ENCODE measurements around the gene DNAJC7. TPM values are rescaled to one million over a fixed set of nuclear protein-coding genes. Genes with fewer than 3 reads are reported as not detected.
A peak's percentile ranks its signal among the peaks of the same experiment; 100 is the strongest.

Gene DNAJC7
- total RNA-seq, 2 experiments from 2014 or later, result 86.7 to 90.3 TPM

DNA sequence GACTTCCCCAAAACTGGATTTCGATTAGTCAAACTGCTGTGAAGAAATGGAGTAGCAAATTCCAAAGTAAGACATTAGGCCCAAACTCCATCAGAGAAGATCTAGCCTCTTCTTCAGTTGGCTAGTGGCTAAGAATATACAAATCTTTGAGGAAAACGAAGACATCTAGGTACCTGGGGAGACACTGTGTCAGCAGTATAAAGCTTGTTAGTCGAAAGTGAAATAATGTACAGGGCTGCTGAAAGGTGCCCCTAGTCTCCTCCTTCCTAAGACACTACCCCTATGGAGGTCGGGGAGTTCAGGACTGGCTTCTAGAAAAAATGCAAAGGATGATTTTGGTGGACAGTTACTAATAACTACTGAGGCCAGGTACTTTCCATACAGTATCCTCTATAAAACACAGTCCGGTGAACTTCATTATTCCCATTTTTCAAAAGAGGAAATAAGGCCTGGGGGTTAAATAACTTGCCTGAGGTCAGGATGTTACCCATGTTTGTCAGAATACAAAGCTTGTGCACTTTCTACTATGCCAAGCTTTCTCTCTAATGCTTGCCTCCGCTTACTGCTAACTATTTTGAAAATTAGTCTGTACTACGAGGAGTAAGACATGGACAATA, 15.0 kb downstream of the DNAJC7 start:
- Mint-ChIP-seq H3K27me3 (no peaks in the 10 kb centered on the region), H3K36me3 (ENCODE audit: low read depth) (peaks cover 19% of the 10 kb centered on the region), H3K4me1 (ENCODE audit: low read depth) (peaks cover 29% of the 10 kb centered on the region), H3K27ac (peak overlapping the region; percentile 21), H3K4me3 (no peak overlapping the region), H3K9me3 (no peaks in the 10 kb centered on the region)
- POLR2A ChIA-PET, result interaction anchor here (0.8 to 2.4 kb wide), 5 partner anchors 9 to 35 kb away, joined by 3 to 8 read pairs (median 3); partner anchors contain the start of gene NKIRAS2
- TF ChIP-seq, protein P1, sequence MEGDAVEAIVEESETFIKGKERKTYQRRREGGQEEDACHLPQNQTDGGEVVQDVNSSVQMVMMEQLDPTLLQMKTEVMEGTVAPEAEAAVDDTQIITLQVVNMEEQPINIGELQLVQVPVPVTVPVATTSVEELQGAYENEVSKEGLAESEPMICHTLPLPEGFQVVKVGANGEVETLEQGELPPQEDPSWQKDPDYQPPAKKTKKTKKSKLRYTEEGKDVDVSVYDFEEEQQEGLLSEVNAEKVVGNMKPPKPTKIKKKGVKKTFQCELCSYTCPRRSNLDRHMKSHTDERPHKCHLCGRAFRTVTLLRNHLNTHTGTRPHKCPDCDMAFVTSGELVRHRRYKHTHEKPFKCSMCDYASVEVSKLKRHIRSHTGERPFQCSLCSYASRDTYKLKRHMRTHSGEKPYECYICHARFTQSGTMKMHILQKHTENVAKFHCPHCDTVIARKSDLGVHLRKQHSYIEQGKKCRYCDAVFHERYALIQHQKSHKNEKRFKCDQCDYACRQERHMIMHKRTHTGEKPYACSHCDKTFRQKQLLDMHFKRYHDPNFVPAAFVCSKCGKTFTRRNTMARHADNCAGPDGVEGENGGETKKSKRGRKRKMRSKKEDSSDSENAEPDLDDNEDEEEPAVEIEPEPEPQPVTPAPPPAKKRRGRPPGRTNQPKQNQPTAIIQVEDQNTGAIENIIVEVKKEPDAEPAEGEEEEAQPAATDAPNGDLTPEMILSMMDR (IDR thresholded peaks at IDR 0.05), result no peak
- intact Hi-C loops (cut with micrococcal nuclease), result no loop called here
- DNase-seq (no peak), ATAC-seq (no peak)
- CTCF ChIA-PET, result interaction anchor here (0.8 kb wide), 1 partner anchor 103 kb away, joined by 3 read pairs; no protein-coding TSS in a partner anchor

GRCh38 chr17:42001729-42002128, 15.5 kb downstream of the DNAJC7 start:
- TF ChIP-seq, protein P1 (IDR thresholded peaks at IDR 0.05), result no peak
- Mint-ChIP-seq H3K9me3 (no peaks in the 10 kb centered on the region), H3K27me3 (no peaks in the 10 kb centered on the region), H3K36me3 (ENCODE audit: low read depth) (peaks cover 20% of the 10 kb centered on the region), H3K4me3 (no peak overlapping the region), H3K27ac (no peak overlapping the region), H3K4me1 (ENCODE audit: low read depth) (peaks cover 30% of the 10 kb centered on the region)
- ATAC-seq (no peak), DNase-seq (no peak)
- POLR2A ChIA-PET, result interaction anchor here (1.3 to 2.4 kb wide), 2 partner anchors 14 to 32 kb away, joined by 4 to 8 read pairs; no protein-coding TSS in a partner anchor
- CTCF ChIA-PET, result no interaction called here
- intact Hi-C loops (cut with micrococcal nuclease), result no loop called here

- H3K4me3 Mint-ChIP-seq, result no peak overlapping the region
- intact Hi-C loops (cut with micrococcal nuclease), result no loop called here
- ATAC-seq, result no peak
- H3K9me3 Mint-ChIP-seq, result no peaks in the 10 kb centered on the region
- no peaks in the 10 kb centered on the region for H3K27me3 Mint-ChIP-seq
- H3K27ac Mint-ChIP-seq, result peak overlapping the region; percentile 4
- peaks cover 38% of the 10 kb centered on the region for H3K4me1 Mint-ChIP-seq (ENCODE audit: low read depth)
- peaks cover 29% of the 10 kb centered on the region for H3K36me3 Mint-ChIP-seq (ENCODE audit: low read depth)
- no peak for DNase-seq
- ChIA-PET POLR2A (no interaction called here), CTCF (interaction anchor here (1.2 kb wide), 1 partner anchor 38 kb away, joined by 4 read pairs; no protein-coding TSS in a partner anchor)
- TF ChIP-seq, protein P1 (IDR thresholded peaks at IDR 0.05), result no peak
Measured at GRCh38 chr17:42000413-42001133, 16.7 kb downstream of the DNAJC7 start.

- Mint-ChIP-seq H3K27ac (no peak overlapping the region), H3K4me3 (no peak overlapping the region), H3K4me1 (ENCODE audit: low read depth) (peaks cover 22% of the 10 kb centered on the region), H3K9me3 (no peaks in the 10 kb centered on the region), H3K36me3 (ENCODE audit: low read depth) (peaks cover 34% of the 10 kb centered on the region), H3K27me3 (no peaks in the 10 kb centered on the region)
- TF ChIP-seq, protein P1 (IDR thresholded peaks at IDR 0.05), result no peak
- ATAC-seq, result no peak
- ChIA-PET CTCF (interaction anchor here (1.5 kb wide), 1 partner anchor 32 kb away, joined by 4 read pairs; the partner anchor contains the start of gene CNP), POLR2A (interaction anchor here (0.9 kb wide), 1 partner anchor 8 kb away, joined by 3 read pairs; no protein-coding TSS in a partner anchor)
- intact Hi-C loops (cut with micrococcal nuclease), result no loop called here
- DNase-seq, result no peak
Measured at GRCh38 chr17:41998497-41998896, 18.7 kb downstream of the DNAJC7 start.

DNA sequence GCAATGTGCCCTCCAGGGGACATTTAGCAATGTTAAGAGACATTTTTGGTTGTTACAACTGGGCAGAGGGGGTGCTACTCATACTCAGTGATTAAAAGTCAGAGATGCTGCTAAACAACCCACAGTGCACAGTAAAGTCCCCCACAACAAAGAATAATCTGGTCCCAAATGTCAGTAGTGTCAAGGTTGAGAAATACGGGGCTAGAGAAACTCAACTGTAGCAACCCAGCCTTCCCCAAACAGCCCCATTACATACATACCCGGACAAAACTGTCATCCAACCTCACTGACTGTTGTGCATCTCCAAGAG, 20.4 kb downstream of the DNAJC7 start:
- H3K27me3 Mint-ChIP-seq, result no peaks in the 10 kb centered on the region
- intact Hi-C loops (cut with micrococcal nuclease), result no loop called here
- peak overlapping the region; percentile 82 for H3K27ac Mint-ChIP-seq
- peaks cover 12% of the 10 kb centered on the region for H3K4me1 Mint-ChIP-seq (ENCODE audit: low read depth)
- no peak for ATAC-seq
- no peaks in the 10 kb centered on the region for H3K9me3 Mint-ChIP-seq
- no peak for DNase-seq
- ChIA-PET CTCF (interaction anchor here (1.3 kb wide), 1 partner anchor 23 kb away, joined by 3 read pairs; the partner anchor contains the start of gene NKIRAS2), POLR2A (interaction anchor here (0.9 to 1.4 kb wide), 2 partner anchors 9 to 305 kb away, joined by 3 to 4 read pairs; no protein-coding TSS in a partner anchor)
- peaks cover 32% of the 10 kb centered on the region for H3K36me3 Mint-ChIP-seq (ENCODE audit: low read depth)
- no peak overlapping the region for H3K4me3 Mint-ChIP-seq
- TF ChIP-seq, protein P1 (IDR thresholded peaks at IDR 0.05), result no peak

Data from activated CD8-positive, alpha-beta T cell treated with anti-CD3 and anti-CD28 coated beads for 36 hours (primary cell).